Myometrial cell (primary cell): ENCODE data around the gene GAB2. TPM values are rescaled to one million over a fixed set of nuclear protein-coding genes. Genes with fewer than 3 reads are reported as not detected.

Experiments used
- total RNA-seq: library from RNA; depleted of rRNA; stranded (reverse); fragments of >200 nt; gene quantifications from 2 replicates; pipeline ENCODE4 v1.2.3, GENCODE V29; 2015

GAB2 gene, protein sequence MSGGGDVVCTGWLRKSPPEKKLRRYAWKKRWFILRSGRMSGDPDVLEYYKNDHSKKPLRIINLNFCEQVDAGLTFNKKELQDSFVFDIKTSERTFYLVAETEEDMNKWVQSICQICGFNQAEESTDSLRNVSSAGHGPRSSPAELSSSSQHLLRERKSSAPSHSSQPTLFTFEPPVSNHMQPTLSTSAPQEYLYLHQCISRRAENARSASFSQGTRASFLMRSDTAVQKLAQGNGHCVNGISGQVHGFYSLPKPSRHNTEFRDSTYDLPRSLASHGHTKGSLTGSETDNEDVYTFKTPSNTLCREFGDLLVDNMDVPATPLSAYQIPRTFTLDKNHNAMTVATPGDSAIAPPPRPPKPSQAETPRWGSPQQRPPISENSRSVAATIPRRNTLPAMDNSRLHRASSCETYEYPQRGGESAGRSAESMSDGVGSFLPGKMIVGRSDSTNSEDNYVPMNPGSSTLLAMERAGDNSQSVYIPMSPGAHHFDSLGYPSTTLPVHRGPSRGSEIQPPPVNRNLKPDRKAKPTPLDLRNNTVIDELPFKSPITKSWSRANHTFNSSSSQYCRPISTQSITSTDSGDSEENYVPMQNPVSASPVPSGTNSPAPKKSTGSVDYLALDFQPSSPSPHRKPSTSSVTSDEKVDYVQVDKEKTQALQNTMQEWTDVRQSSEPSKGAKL
- 6.1 and 7.8 TPM in 2 replicates for total RNA-seq

DNA sequence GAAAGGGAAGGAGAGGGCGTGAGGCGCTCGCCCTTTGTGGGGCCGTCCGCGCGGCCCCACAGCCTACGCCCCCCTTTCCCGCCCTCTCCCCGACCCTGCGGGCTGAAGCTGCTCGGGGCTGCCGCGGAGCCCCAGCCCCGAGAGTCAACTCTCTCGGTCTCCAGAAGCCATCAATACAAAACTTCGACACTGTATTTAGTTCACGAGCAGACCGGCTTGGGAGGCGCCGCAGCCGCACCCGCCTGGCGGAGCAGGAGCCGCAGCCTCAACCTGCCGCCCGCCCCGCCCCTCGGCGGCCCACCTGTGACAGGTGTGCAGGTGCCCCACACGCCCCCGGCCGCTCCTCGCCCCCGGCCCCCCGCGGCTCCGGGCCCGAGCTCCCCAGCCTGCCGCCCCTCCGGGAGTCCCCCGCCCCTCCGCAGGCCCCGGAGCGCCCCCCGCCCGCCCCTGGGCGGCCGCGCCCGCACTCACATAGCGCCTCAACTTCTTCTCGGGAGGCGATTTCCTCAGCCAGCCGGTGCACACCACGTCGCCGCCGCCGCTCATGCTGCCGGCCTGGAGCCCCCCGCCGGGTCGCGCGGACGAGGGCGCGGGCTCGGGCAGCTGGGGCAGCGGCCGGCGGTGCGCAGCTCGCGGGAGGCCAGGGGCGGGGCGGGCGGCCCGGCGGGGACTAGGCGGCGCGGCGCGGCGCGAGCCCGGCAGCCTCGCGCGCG is at the start of gene GAB2:
TSS of gene GAB2 (minus strand) at position 646 of the 713 bp plus-strand sequence. CDS start at position 546, 100 bp downstream.

DNA sequence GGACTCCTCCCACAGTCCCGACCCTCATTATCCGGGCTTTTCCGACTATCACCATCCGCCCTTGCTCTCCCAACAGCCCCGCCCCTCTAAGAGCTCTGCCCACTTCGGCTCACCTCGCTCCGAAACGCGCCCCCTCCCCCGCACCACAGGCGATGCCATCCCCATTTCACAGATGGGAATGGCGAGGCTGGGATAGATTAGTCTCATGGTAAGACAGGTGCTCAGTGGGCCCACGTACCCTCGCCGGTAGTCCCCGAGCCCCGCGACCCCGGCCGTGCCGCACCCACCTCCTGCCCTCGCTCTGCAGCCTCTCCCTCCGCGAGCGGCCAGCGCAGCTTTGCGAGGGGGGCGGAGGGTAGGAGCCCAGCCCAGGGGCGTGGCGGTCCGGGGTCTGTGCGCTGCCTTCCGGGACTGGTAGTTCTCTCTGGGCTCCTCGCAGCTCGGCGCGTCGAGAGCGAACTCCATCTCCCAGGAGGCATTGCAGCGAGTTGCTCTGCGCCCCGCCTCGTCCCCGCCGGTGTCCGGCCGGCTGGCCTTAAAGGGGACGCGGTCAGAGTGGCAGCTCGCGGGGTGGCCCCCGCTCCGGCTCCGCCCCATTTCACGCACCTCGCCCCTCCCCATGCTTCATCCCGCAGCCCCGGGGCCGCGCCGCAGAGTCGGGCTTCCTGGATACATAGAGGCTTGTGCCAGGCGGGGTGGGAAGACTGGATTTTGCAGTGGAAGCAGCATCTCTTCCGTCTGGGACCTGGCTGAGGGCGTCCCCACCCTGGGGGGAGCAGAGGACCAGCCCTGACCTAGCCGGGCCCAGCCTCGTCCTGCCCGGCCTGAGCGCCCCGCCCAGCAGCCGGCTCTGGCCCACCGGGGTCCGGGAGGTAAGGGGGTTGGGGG is 229.1 kb downstream of the GAB2 start, which contains the start of the genes KCTD21 and USP35:
TSS of gene KCTD21 (minus strand) at position 341 of the 888 bp plus-strand sequence. CDS start 14,072 bp downstream, outside the sequence.
TSS of gene USP35 (plus strand) at position 634 of the 888 bp plus-strand sequence. CDS start 7,327 bp downstream, outside the sequence.

Other genes starting within 250 kb of the GAB2 start
- 8.7 and 9.5 TPM in 2 replicates for gene KCTD21, start 229.2 kb downstream of the GAB2 start, total RNA-seq
- 7.8 and 12.7 TPM in 2 replicates for gene USP35, start 228.9 kb downstream of the GAB2 start, total RNA-seq
- gene NARS2, start 157.0 kb upstream of the GAB2 start, total RNA-seq: 25.1 and 34.0 TPM in 2 replicates